Tibial artery (tissue), 4 donors: ENCODE measurements around the gene ATP4A.

Source experiments
- DNase-seq, 2 donors: peaks; one replicate each; pipeline ENCODE4 v3.0.0-alpha.2; 2019
- H3K27ac ChIP-seq, 2 donors: fragments of 200-600 bp; sonication (generic) in 1 of 2; 1 replicate in 1 of 2; 2 replicates in 1 of 2; pipeline ENCODE4 v1.5.1; 2018 to 2019; ENCODE audit warnings: mild to moderate bottlenecking in 1 of 2
- H3K27me3 ChIP-seq, 2 donors: fragments of 200-600 bp; sonication (generic) in 1 of 2; one replicate each; pipeline versions ENCODE4 v1.5.1 to v1.6.0; 2016 to 2019
- H3K36me3 ChIP-seq, 3 donors: fragments of 200-600 bp; sonication (generic) in 2 of 3; one replicate each; pipeline ENCODE4 v1.5.1; 2016 to 2019; ENCODE audit warnings: mild to moderate bottlenecking in 2 of 3
- H3K4me1 ChIP-seq, 4 donors: fragments of 200-600 bp; sonication (generic) in 2 of 4; 1 replicate in 3 of 4; 2 replicates in 1 of 4; pipeline ENCODE4 v1.5.1; 2016 to 2019
- H3K4me3 ChIP-seq, 2 donors: fragments of 200-600 bp; sonication (generic) in 1 of 2; 1 replicate in 1 of 2; 2 replicates in 1 of 2; pipeline ENCODE4 v1.5.1; 2018 to 2019; ENCODE audit warnings: mild to moderate bottlenecking in 2 of 2
- H3K9me3 ChIP-seq, 3 donors: fragments of 200-600 bp; sonication (generic) in 1 of 3; one replicate each; pipeline ENCODE4 v1.5.1; 2016 to 2019
- intact Hi-C: fragments of 100-400 bp; cut with DNase I; formaldehyde crosslinking; loops from one replicate; pipeline ENCODE4 v1.15.0; 2023; ENCODE audit warnings: low total_unique reads
- TF ChIP-seq, protein P1 (sequence below), 2 experiments: fragments of 200-600 bp in 1 of 2; fragments of 450-650 bp in 1 of 2; IDR thresholded peaks; one replicate each; pipeline ENCODE4 v1.5.1; 2017 to 2019; ENCODE audit warnings: antibody characterized with exemption in 2 of 2, mild to moderate bottlenecking in 1 of 2, moderate library complexity in 1 of 2

The ATP4A gene

GRCh38 chr19:35562776-35563175 lies 682 bp downstream of the ATP4A start:
- Histone ChIP-seq H3K4me3 (no peak overlapping the region), H3K9me3 (no peaks in the 10 kb centered on the region), H3K27me3 (peaks cover 0 to 67% of the 10 kb centered on the region in 2 donors), H3K27ac (no peak overlapping the region), H3K4me1 (peaks cover 0 to 9% (median 7%) of the 10 kb centered on the region in 4 donors), H3K36me3 (no peaks in the 10 kb centered on the region)
- TF ChIP-seq, protein P1, sequence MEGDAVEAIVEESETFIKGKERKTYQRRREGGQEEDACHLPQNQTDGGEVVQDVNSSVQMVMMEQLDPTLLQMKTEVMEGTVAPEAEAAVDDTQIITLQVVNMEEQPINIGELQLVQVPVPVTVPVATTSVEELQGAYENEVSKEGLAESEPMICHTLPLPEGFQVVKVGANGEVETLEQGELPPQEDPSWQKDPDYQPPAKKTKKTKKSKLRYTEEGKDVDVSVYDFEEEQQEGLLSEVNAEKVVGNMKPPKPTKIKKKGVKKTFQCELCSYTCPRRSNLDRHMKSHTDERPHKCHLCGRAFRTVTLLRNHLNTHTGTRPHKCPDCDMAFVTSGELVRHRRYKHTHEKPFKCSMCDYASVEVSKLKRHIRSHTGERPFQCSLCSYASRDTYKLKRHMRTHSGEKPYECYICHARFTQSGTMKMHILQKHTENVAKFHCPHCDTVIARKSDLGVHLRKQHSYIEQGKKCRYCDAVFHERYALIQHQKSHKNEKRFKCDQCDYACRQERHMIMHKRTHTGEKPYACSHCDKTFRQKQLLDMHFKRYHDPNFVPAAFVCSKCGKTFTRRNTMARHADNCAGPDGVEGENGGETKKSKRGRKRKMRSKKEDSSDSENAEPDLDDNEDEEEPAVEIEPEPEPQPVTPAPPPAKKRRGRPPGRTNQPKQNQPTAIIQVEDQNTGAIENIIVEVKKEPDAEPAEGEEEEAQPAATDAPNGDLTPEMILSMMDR (IDR thresholded peaks at IDR 0.05) = no peak
- intact Hi-C loops = no loop called here
- DNase-seq = no peak

DNA sequence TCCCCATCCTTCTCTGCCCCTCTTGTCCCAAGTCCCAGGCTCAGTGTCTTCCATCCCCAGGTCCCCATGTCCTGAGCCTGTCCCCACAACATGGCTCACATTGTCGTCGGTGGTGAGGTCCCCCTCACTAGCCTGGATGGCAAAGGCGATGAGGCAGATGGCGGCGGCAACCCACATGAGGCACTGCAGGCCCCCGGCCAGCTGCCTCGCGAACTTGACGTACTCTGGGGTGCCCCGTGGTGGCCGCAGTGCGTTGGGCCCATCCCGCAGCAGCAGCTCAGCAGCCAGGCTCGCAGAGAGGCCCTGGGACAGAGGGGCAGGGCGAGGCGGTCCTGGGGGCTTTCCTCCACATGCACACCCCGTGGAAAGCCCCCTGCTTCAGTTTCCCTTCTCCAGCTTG lies 1.1 kb downstream of the ATP4A start:
- no peaks in the 10 kb centered on the region for H3K36me3 ChIP-seq
- TF ChIP-seq, protein P1 (IDR thresholded peaks at IDR 0.05) = no peak
- H3K9me3 ChIP-seq = no peaks in the 10 kb centered on the region
- peaks cover 0 to 71% of the 10 kb centered on the region in 2 donors for H3K27me3 ChIP-seq
- intact Hi-C loops = no loop called here
- no peak overlapping the region for H3K4me3 ChIP-seq
- peaks cover 0 to 12% (median 9%) of the 10 kb centered on the region in 4 donors for H3K4me1 ChIP-seq
- H3K27ac ChIP-seq = no peak overlapping the region
- no peak for DNase-seq

DNA sequence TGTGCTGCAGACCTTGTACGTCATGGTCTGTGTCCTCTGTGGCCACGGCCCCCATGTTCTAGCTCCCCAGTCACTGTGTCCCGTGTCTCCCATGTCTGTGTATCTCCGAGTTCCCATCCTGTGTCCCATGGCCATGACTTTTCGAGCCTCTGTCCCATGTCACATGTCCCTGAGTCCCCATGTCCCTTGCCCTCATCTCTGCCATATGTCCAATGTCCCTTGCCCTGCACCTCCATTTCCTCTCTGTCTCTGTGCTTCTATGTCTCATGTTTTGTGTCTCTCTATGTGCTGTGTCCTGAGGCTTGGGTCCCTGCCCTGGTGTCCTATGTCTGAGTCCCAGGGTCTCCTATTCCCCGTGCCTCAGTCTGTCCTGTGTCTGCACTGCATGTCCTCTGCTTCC lies 2.0 kb downstream of the ATP4A start:
- no peak for DNase-seq
- Histone ChIP-seq H3K27ac (no peak overlapping the region), H3K9me3 (no peaks in the 10 kb centered on the region), H3K27me3 (peaks cover 0 to 72% of the 10 kb centered on the region in 2 donors), H3K36me3 (no peaks in the 10 kb centered on the region), H3K4me1 (peaks cover 0 to 12% (median 9%) of the 10 kb centered on the region in 4 donors), H3K4me3 (no peak overlapping the region)
- TF ChIP-seq, protein P1 (IDR thresholded peaks at IDR 0.05) = no peak
- intact Hi-C loops = no loop called here

- intact Hi-C loops = no loop called here
- H3K4me3 ChIP-seq = no peak overlapping the region
- TF ChIP-seq, protein P1 (IDR thresholded peaks at IDR 0.05) = no peak
- no peak for DNase-seq
- H3K27ac ChIP-seq = no peak overlapping the region
- peaks cover 0 to 72% of the 10 kb centered on the region in 2 donors for H3K27me3 ChIP-seq
- H3K9me3 ChIP-seq = no peaks in the 10 kb centered on the region
- H3K36me3 ChIP-seq = no peaks in the 10 kb centered on the region
- peaks cover 0 to 12% (median 9%) of the 10 kb centered on the region in 4 donors for H3K4me1 ChIP-seq
Observed at GRCh38 chr19:35560677-35561076, 2.8 kb downstream of the ATP4A start.

GRCh38 chr19:35560271-35560670 lies 3.2 kb downstream of the ATP4A start:
- H3K4me3 ChIP-seq = no peak overlapping the region
- peaks cover 0 to 73% of the 10 kb centered on the region in 2 donors for H3K27me3 ChIP-seq
- DNase-seq = no peak
- TF ChIP-seq, protein P1 (IDR thresholded peaks at IDR 0.05) = no peak
- peaks cover 0 to 12% (median 9%) of the 10 kb centered on the region in 4 donors for H3K4me1 ChIP-seq
- H3K36me3 ChIP-seq = no peaks in the 10 kb centered on the region
- no peaks in the 10 kb centered on the region for H3K9me3 ChIP-seq
- intact Hi-C loops = no loop called here
- no peak overlapping the region for H3K27ac ChIP-seq

DNA sequence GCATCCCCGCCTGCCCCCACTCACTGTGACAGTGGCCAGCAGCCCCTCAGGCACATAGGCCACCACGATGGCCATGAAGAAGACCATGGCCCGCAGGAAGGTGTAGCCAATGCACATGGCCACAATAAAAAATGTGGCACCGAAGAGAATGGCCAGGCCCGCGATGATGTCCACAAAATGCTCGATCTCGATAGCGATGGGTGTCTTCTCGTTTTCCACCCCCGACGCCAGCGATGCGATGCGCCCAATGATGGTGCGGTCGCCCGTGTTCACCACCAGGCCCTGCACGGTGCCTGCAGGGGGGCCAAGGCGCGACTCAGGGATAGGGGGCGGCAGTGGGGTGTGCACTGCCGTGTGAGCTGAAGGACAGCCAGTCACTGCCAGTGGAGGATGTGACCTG lies 3.7 kb downstream of the ATP4A start:
- no peak for DNase-seq
- H3K27me3 ChIP-seq = peaks cover 0 to 69% of the 10 kb centered on the region in 2 donors
- TF ChIP-seq, protein P1 (IDR thresholded peaks at IDR 0.05) = no peak
- no peaks in the 10 kb centered on the region for H3K36me3 ChIP-seq
- H3K27ac ChIP-seq = no peak overlapping the region
- intact Hi-C loops = no loop called here
- H3K9me3 ChIP-seq = no peaks in the 10 kb centered on the region
- peaks cover 0 to 12% (median 9%) of the 10 kb centered on the region in 4 donors for H3K4me1 ChIP-seq
- H3K4me3 ChIP-seq = no peak overlapping the region
